ENCODE results near the gene STOX1. TPM values are rescaled to one million over a fixed set of nuclear protein-coding genes. Genes with fewer than 3 reads are reported as not detected.

STOX1 gene, protein sequence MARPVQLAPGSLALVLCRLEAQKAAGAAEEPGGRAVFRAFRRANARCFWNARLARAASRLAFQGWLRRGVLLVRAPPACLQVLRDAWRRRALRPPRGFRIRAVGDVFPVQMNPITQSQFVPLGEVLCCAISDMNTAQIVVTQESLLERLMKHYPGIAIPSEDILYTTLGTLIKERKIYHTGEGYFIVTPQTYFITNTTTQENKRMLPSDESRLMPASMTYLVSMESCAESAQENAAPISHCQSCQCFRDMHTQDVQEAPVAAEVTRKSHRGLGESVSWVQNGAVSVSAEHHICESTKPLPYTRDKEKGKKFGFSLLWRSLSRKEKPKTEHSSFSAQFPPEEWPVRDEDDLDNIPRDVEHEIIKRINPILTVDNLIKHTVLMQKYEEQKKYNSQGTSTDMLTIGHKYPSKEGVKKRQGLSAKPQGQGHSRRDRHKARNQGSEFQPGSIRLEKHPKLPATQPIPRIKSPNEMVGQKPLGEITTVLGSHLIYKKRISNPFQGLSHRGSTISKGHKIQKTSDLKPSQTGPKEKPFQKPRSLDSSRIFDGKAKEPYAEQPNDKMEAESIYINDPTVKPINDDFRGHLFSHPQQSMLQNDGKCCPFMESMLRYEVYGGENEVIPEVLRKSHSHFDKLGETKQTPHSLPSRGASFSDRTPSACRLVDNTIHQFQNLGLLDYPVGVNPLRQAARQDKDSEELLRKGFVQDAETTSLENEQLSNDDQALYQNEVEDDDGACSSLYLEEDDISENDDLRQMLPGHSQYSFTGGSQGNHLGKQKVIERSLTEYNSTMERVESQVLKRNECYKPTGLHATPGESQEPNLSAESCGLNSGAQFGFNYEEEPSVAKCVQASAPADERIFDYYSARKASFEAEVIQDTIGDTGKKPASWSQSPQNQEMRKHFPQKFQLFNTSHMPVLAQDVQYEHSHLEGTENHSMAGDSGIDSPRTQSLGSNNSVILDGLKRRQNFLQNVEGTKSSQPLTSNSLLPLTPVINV
- total RNA-seq (1 to 10 TPM in 1 of 7 donors, under 1 TPM in 5, not detected in 1; 0.11 to 2.2 (median 0.80) TPM), polyA plus RNA-seq (under 1 TPM; 0.26 to 0.29 (median 0.28) TPM)
- long read RNA-seq, donor 1, partial matches to known transcripts, result 0 of 1 reads
- long read RNA-seq, donor 1, other reads (novel, unspliced or antisense), result 0 of 1 reads
- long read RNA-seq, donor 2, result 0 reads

DNA sequence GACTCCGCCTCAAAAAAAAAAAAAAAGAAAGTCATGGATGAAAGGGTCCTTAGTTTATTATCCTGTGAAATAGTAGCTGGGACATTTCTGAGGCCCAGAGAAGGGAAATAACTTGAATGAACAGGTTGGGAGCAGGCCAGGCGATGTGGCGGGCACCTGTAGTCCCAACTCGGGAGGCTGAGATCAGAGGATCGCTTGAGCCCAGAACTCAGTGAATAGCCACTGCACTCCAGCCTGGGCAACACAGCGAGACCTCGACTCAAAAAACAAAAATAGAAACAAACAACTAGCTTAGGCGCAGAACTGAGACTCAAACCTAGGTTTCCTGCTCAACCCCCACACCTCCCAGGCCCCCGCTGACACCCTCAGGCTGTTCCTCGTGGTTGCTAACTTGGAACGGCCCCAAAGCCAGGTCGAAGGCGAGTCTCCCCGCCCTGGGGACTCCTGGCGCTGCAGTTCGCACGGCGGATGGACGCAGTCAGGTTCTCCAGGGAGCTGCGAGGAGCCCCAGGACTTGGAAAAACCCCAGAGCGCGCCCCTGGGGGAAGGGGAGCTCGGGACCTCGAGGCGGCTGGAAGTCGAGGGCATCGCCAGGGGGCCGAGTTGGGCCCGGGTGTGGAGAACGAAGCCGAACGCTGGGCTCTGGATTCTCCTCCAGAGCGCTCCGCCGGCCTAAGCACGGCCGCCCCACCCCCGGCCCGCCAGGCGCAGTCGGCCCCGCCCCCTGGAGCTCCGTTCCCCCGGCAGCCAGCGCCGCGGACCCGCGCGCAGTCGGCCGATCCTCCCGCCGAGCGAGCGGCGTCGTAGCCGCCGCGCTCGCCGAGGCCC lies at the start of gene STOX1:
TSS of gene STOX1 (plus strand) at position 768 of the 828 bp plus-strand sequence. CDS start 93 bp downstream, outside the sequence.
- WGBS, 5 donors, result 6 to 12% (median 8%) methylated on average over 30 to 63 of the region's 63 CpGs
- DNase-seq, result peak; percentile 84
- peak within 1 kb of the TSS; percentile 40 to 82 (median 54) for H3K4me3 ChIP-seq
- no peak for TF ChIP-seq POLR2A (IDR thresholded peaks at IDR 0.05)
- TF ChIP-seq POLR2AphosphoS5 (IDR thresholded peaks at IDR 0.05), result no peak
- TF ChIP-seq, protein P1, sequence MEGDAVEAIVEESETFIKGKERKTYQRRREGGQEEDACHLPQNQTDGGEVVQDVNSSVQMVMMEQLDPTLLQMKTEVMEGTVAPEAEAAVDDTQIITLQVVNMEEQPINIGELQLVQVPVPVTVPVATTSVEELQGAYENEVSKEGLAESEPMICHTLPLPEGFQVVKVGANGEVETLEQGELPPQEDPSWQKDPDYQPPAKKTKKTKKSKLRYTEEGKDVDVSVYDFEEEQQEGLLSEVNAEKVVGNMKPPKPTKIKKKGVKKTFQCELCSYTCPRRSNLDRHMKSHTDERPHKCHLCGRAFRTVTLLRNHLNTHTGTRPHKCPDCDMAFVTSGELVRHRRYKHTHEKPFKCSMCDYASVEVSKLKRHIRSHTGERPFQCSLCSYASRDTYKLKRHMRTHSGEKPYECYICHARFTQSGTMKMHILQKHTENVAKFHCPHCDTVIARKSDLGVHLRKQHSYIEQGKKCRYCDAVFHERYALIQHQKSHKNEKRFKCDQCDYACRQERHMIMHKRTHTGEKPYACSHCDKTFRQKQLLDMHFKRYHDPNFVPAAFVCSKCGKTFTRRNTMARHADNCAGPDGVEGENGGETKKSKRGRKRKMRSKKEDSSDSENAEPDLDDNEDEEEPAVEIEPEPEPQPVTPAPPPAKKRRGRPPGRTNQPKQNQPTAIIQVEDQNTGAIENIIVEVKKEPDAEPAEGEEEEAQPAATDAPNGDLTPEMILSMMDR (IDR thresholded peaks at IDR 0.05 in 8 of 11, conservative IDR thresholded peaks at IDR 0.05 in 3 of 11), result no peak
- intact Hi-C loops (cut with DNase I; ENCODE audit: low total_unique reads), result no loop called here
- H3K9me3 ChIP-seq, result no peaks in the 10 kb centered on the region
- no peak within 1 kb of the TSS for H3K27ac ChIP-seq
- H3K36me3 ChIP-seq, result no peaks in the 10 kb centered on the region
- peaks cover 0 to 39% (median 0%) of the 10 kb centered on the region in 7 donors for H3K27me3 ChIP-seq (replicated peaks in 1 of 7)
- peaks cover 0 to 18% (median 14%) of the 10 kb centered on the region in 6 donors for H3K4me1 ChIP-seq

DNA sequence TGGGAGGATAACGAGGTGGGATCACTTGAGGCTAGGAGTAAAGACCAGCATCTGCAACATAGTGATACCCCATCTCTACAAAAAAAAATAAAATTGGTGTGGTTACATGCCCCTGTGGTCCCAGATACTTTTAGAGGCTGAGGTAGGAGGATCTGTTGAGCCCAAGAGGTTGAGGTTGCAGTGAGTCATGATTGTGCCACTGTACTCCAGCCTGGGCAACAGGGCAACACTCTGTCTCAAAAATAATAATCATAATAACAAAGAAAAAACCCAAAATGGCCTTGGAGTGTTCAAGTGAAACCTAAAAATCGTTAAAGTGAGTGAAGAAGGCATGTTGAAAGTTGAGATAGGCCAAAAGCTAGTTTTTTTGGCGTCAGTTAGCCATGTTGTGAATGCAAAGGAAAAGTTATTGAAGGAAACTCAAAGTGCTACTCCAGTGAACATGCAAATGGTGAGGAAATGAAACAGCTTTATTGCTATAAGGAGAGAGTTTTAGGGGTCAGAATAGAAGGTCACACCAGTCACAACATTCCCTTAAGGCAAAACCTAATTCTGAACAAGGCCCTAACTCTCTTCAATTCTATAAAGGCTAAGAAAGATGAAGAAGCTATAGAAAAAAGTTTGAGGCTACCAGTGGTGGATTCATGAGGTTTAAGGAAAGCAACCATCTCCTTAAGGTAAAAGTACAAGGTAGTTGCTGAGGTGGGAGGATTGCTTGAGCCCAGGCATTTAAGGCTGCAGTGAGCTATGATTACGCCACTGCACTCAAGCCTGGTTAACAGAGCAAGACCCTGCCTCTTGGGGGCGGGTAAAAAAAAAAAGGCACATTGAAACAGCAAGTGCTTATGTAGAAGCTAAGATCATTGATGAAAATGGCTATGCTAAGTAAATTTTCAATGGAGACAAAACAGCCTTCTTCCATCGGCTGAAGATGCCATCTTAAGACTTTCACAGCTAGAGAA lies 45.4 kb upstream of the STOX1 start:
- H3K27me3 ChIP-seq (replicated peaks in 1 of 7), result no peaks in the 10 kb centered on the region
- H3K36me3 ChIP-seq, result peaks cover 0 to 100% (median 76%) of the 10 kb centered on the region in 6 donors
- TF ChIP-seq POLR2A (IDR thresholded peaks at IDR 0.05) (no peak), POLR2AphosphoS5 (IDR thresholded peaks at IDR 0.05) (no peak)
- TF ChIP-seq, protein P1 (IDR thresholded peaks at IDR 0.05 in 8 of 11, conservative IDR thresholded peaks at IDR 0.05 in 3 of 11), result no peak
- intact Hi-C loops (cut with DNase I; ENCODE audit: low total_unique reads), result no loop called here
- no peak for DNase-seq
- no peaks in the 10 kb centered on the region for H3K9me3 ChIP-seq
- WGBS, 5 donors, result 75 to 84% (median 80%) methylated on average over 6 of the region's 6 CpGs
- peaks cover 0 to 22% (median 0%) of the 10 kb centered on the region in 6 donors for H3K4me1 ChIP-seq
- peak overlapping the region in 2 of 8 donors; percentile 3 to 41 for H3K27ac ChIP-seq
- no peak overlapping the region for H3K4me3 ChIP-seq

DNA sequence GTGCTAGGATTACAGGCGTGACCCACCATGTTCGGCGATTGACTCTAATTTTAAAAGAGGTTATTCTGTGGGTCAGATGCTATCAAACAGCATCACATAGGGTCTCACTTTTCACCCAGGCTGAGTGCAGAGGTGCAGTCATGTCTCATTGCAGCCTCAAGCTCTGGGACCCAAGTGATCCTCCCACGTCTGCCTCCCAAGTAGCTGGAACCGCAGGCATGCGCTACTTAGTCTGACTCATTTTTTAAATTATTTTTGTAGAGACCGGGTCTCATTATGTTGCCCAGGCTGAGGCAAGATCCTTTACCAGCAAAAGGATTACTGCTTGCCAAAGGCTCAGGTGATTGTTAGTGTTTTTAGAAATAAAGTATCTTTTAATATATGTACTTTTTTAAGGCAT lies 42.9 kb upstream of the STOX1 start:
- no peaks in the 10 kb centered on the region for H3K9me3 ChIP-seq
- TF ChIP-seq POLR2AphosphoS5 (IDR thresholded peaks at IDR 0.05) (no peak), POLR2A (IDR thresholded peaks at IDR 0.05) (no peak)
- TF ChIP-seq, protein P1 (IDR thresholded peaks at IDR 0.05 in 8 of 11, conservative IDR thresholded peaks at IDR 0.05 in 3 of 11), result no peak
- intact Hi-C loops (cut with DNase I; ENCODE audit: low total_unique reads), result no loop called here
- no peak for DNase-seq
- H3K27ac ChIP-seq, result no peak overlapping the region
- H3K36me3 ChIP-seq, result peaks cover 0 to 100% (median 78%) of the 10 kb centered on the region in 6 donors
- peaks cover 0 to 22% (median 0%) of the 10 kb centered on the region in 6 donors for H3K4me1 ChIP-seq
- no peak overlapping the region for H3K4me3 ChIP-seq
- 94 to 97% (median 95%) methylated on average over 7 of the region's 7 CpGs for WGBS, 5 donors
- no peaks in the 10 kb centered on the region for H3K27me3 ChIP-seq (replicated peaks in 1 of 7)

Data from spleen (tissue), 13 donors.